ENCODE data around the gene PACSIN1. TPM values are rescaled to one million over a fixed set of nuclear protein-coding genes. Genes with fewer than 3 reads are reported as not detected.

The PACSIN1 gene
- total RNA-seq, 1 experiment from 2014 or later: 7.0 TPM

GRCh38 chr6:34552620-34553019, 86.7 kb downstream of the PACSIN1 start:
- no peak for TF ChIP-seq CTCF (conservative IDR thresholded peaks at IDR 0.05)
- Histone ChIP-seq H3K9me3 (ENCODE audit: control insufficient read depth, low read depth, low read length) (no peaks in the 10 kb centered on the region), H2BK120ac (ENCODE audit: low read depth, low read length, poor library complexity, severe bottlenecking) (no peak overlapping the region), H2BK5ac (ENCODE audit: insufficient read length, low read length) (no peak overlapping the region), H3K18ac (ENCODE audit: insufficient read length, low read depth, low read length) (no peak overlapping the region), H3K27ac (ENCODE audit: insufficient read length, low read depth, low read length) (no peak overlapping the region), H2AK5ac (ENCODE audit: insufficient read length, low read length) (no peak overlapping the region), H2BK15ac (ENCODE audit: low read depth, low read length) (no peak overlapping the region), H3K4ac (ENCODE audit: low read depth, low read length) (no peak overlapping the region), H3K23me2 (ENCODE audit: insufficient read length, low read depth, low read length, poor library complexity, severe bottlenecking) (no peaks in the 10 kb centered on the region), H4K91ac (ENCODE audit: insufficient read length, low read depth, low read length) (no peak overlapping the region), H4K20me1 (ENCODE audit: control insufficient read depth, insufficient read depth, insufficient read length) (no peaks in the 10 kb centered on the region), H3K56ac (ENCODE audit: insufficient read length, low read depth, low read length) (no peak overlapping the region), H2BK20ac (ENCODE audit: low read depth, low read length, poor library complexity, severe bottlenecking) (no peak overlapping the region), H4K8ac (replicated peaks; ENCODE audit: insufficient read length, low read depth, low read length) (no peak overlapping the region), H3K4me2 (ENCODE audit: insufficient read depth, insufficient read length, low read length) (no peak overlapping the region), H3K4me1 (ENCODE audit: insufficient read depth, low read length) (no peaks in the 10 kb centered on the region), H3K9ac (ENCODE audit: extremely low read depth, insufficient read length, low read length) (no peak overlapping the region), H3K27me3 (ENCODE audit: insufficient read depth, low read length) (no peaks in the 10 kb centered on the region), H4K5ac (ENCODE audit: insufficient read length, low read depth, low read length) (no peak overlapping the region), H3K23ac (ENCODE audit: insufficient read length, low read depth, low read length) (no peak overlapping the region), H3T11ph (ENCODE audit: low read length) (no peak overlapping the region), H3K79me1 (ENCODE audit: insufficient read depth, low read depth, low read length, poor library complexity, severe bottlenecking) (no peaks in the 10 kb centered on the region), H3K79me2 (ENCODE audit: insufficient read depth, low read length) (no peaks in the 10 kb centered on the region), H2BK12ac (ENCODE audit: insufficient read length, low read depth, low read length) (no peak overlapping the region), H2AFZ (ENCODE audit: low read length) (no peak overlapping the region), H3K14ac (ENCODE audit: insufficient read depth, low read length) (no peak overlapping the region)
- Mint-ChIP-seq H3K36me3 (ENCODE audit: insufficient read depth in 1 of 3, low read depth in 3 of 3) (no peaks in the 10 kb centered on the region), H3K27ac (no peak overlapping the region; a peak in 1 of 7 replicates), H3K4me1 (peaks cover 10 to 26% of the 10 kb centered on the region in 2 experiments), H3K4me3 (no peak overlapping the region), H3K27me3 (ENCODE audit: low read depth) (peaks cover 1% of the 10 kb centered on the region), H3K9me3 (no peaks in the 10 kb centered on the region; a peak in 1 of 5 replicates)
- no peak for DNase-seq
- WGBS (ENCODE audit: extremely low coverage, insufficient read length, low lambda C conversion rate): no CpG with 5 or more reads among the region's 5 CpGs
